A549 (cell line): ENCODE data around the gene TXLNG. TPM values are rescaled to one million over a fixed set of nuclear protein-coding genes. Genes with fewer than 3 reads are reported as not detected.

Experiments used
- ATAC-seq, 2 experiments: fragments of 200-7000 bp in 1 of 2; fragments of >200 bp in 1 of 2; cut with Nextera tagmentation in 1 of 2; cut with Tn5 transposase in 1 of 2; 3 replicates each; pipeline versions ENCODE4 v1.8.0 to v1.9.1; 2018 to 2020; ENCODE audit warnings: mild to moderate bottlenecking in 1 of 2, moderate library complexity in 1 of 2
- CTCF ChIA-PET: fragments of 300-600 bp; sonication (Branson Sonifier 250); formaldehyde crosslinking; extraction: SDS; loops from one replicate; lab custom pipeline; 2021; ENCODE audit warnings: antibody characterized with exemption, inconsistent platforms; lab: Yijun Ruan, JAX
- POLR2A ChIA-PET: fragments of 350-600 bp; formaldehyde crosslinking; extraction: SDS; loops from one replicate; lab custom pipeline; 2021; ENCODE audit warnings: antibody characterized with exemption, inconsistent platforms; lab: Yijun Ruan, JAX
- DNase-seq, 2 experiments: peaks; one replicate each; pipeline versions ENCODE4 v3.0.0 to v3.0.0-alpha.2; 2011 to 2016; ENCODE audit warnings: low read depth in 1 of 2, low spot score in 1 of 2
- FAIRE-seq: peaks from 2 replicates; lab custom pipeline; 2011; peaks lifted over from hg19 to GRCh38; lab: Jason Lieb, UNC
- H3K27ac ChIP-seq, 2 experiments: fragments of >200 bp; sonication (Bioruptor Twin); formaldehyde crosslinking; 3 replicates each; pipeline ENCODE4 v1.5.1; 2016 to 2017
- H3K4me1 ChIP-seq: fragments of >200 bp; sonication (Bioruptor Twin); formaldehyde crosslinking; 3 replicates; pipeline ENCODE4 v1.6.1; 2016
- H3K4me2 ChIP-seq: fragments of >200 bp; sonication (Bioruptor Twin); formaldehyde crosslinking; 3 replicates; pipeline ENCODE4 v1.6.1; 2016
- H3K4me3 ChIP-seq: fragments of >200 bp; sonication (Bioruptor Twin); formaldehyde crosslinking; 3 replicates; pipeline ENCODE4 v1.5.1; 2016
- H3K9me3 ChIP-seq: fragments of >200 bp; sonication (Bioruptor Twin); formaldehyde crosslinking; 3 replicates; pipeline ENCODE4 v1.6.1; 2016
- CEBPB ChIP-seq, 2 experiments: fragments of >200 bp in 1 of 2; sonication (Bioruptor Twin) in 1 of 2; formaldehyde crosslinking in 1 of 2; IDR thresholded peaks; 2 replicates each; pipeline ENCODE4 v1.6.1; 2012 to 2016
- CHD2 ChIP-seq: fragments of 150-350 bp; IDR thresholded peaks from 2 replicates; pipeline ENCODE4 v1.6.1; 2014; ENCODE audit warnings: low read length; ENCODE audit not compliant: partially characterized antibody
- FOSL2 ChIP-seq, 2 experiments: fragments of 450-650 bp in 1 of 2; fragments of >200 bp in 1 of 2; sonication (Bioruptor Twin) in 1 of 2; formaldehyde crosslinking; IDR thresholded peaks; 2 replicates each; pipeline versions ENCODE4 v1.5.0 to v1.6.1; 2016 to 2020; ENCODE audit warnings: mild to moderate bottlenecking in 1 of 2, moderate library complexity in 1 of 2
- HDAC2 ChIP-seq: fragments of 200-600 bp; sonication (generic); IDR thresholded peaks from 2 replicates; pipeline ENCODE4 v1.6.1; 2016
- HEYL ChIP-seq: fragments of 250-450 bp; sonication (Bioruptor Pico); IDR thresholded peaks from 2 replicates; pipeline ENCODE4 v1.8.0; 2021; ENCODE audit warnings: mild to moderate bottlenecking, moderate library complexity
- HOXA7 ChIP-seq: fragments of 250-450 bp; sonication (Bioruptor Pico); IDR thresholded peaks from 2 replicates; pipeline ENCODE4 v1.5.0; 2020; ENCODE audit warnings: mild to moderate bottlenecking, moderate library complexity
- HOXB5 ChIP-seq: fragments of 250-450 bp; sonication (Bioruptor Pico); IDR thresholded peaks from 2 replicates; pipeline ENCODE4 v1.5.0; 2020; ENCODE audit warnings: mild to moderate bottlenecking, moderate library complexity
- MAZ ChIP-seq: fragments of 150-350 bp; IDR thresholded peaks from 2 replicates; pipeline ENCODE4 v1.6.1; 2014; ENCODE audit warnings: antibody characterized with exemption, low read depth, low read length, borderline replicate concordance
- NPAS2 ChIP-seq: fragments of 250-450 bp; sonication (Bioruptor Pico); IDR thresholded peaks from 2 replicates; pipeline ENCODE4 v1.8.0; 2022; ENCODE audit warnings: mild to moderate bottlenecking, moderate library complexity, borderline replicate concordance
- NR3C1 ChIP-seq: fragments of >200 bp; sonication (Bioruptor Twin); formaldehyde crosslinking; IDR thresholded peaks from 3 replicates; pipeline ENCODE4 v1.6.1; 2017
- POLR2A ChIP-seq: IDR thresholded peaks from 2 replicates; pipeline ENCODE4 v1.6.1; 2012; ENCODE audit warnings: mild to moderate bottlenecking, low read length
- TP53 ChIP-seq: fragments of 250-450 bp; sonication (Bioruptor Pico); IDR thresholded peaks from 2 replicates; pipeline ENCODE4 v1.5.0; 2021; ENCODE audit warnings: mild to moderate bottlenecking, moderate library complexity
- ZC3H11A ChIP-seq: fragments of 450-650 bp; IDR thresholded peaks from 2 replicates; pipeline ENCODE4 v1.6.1; 2014; ENCODE audit warnings: antibody characterized with exemption, mild to moderate bottlenecking
- ZFP36 ChIP-seq: fragments of 450-650 bp; IDR thresholded peaks from 2 replicates; pipeline ENCODE4 v1.6.1; 2014; ENCODE audit warnings: borderline replicate concordance; ENCODE audit not compliant: partially characterized antibody
- ZNF302 ChIP-seq: fragments of 250-450 bp; sonication (Bioruptor Pico); IDR thresholded peaks from 2 replicates; pipeline ENCODE4 v1.9.0; 2021; ENCODE audit warnings: inconsistent platforms, mild to moderate bottlenecking, moderate library complexity
- ZSCAN20 ChIP-seq: fragments of 250-450 bp; sonication (Bioruptor Pico); IDR thresholded peaks from 2 replicates; pipeline ENCODE4 v1.8.0; 2022; ENCODE audit warnings: mild to moderate bottlenecking, moderate library complexity
- WGBS: methylation state at CpG from one replicate; pipeline ENCODE4 v1.1.6; 2017; ENCODE audit errors: missing lambda C conversion rate; 5-methylcytosine and 5-hydroxymethylcytosine counted together
- polyA plus RNA-seq, 4 experiments: library from polyadenylated mRNA; depleted of rRNA in 3 of 4; stranded (reverse); fragments of >200 nt; fragmentation: RNase III in 1 of 4; extraction: RNeasy Plus Mini Kit Qiagen cat#74134 plus additional on column Dnase treatment in 1 of 4; gene quantifications; 2 replicates in 3 of 4; 3 replicates in 1 of 4; pipeline ENCODE4 v1.2.3, GENCODE V29; 2011 to 2017
- TF ChIP-seq, protein P1 (sequence below): fragments of 150-350 bp; IDR thresholded peaks from 2 replicates; pipeline ENCODE4 v1.6.1; 2014; ENCODE audit warnings: low read depth, mild to moderate bottlenecking, low read length
- TF ChIP-seq, protein P2 (sequence below): IDR thresholded peaks from 2 replicates; pipeline ENCODE4 v1.6.1; 2012; ENCODE audit warnings: low read depth, borderline replicate concordance
- TF ChIP-seq, protein P3 (sequence below): fragments of 250-450 bp; sonication (Bioruptor Pico); IDR thresholded peaks from 2 replicates; pipeline ENCODE4 v1.5.0; 2020; ENCODE audit warnings: low read depth, mild to moderate bottlenecking, moderate library complexity

TXLNG gene
- polyA plus RNA-seq, 2 of the 4 experiments (the other 2 are of a cell fraction): 16.0 to 36.8 TPM

DNA sequence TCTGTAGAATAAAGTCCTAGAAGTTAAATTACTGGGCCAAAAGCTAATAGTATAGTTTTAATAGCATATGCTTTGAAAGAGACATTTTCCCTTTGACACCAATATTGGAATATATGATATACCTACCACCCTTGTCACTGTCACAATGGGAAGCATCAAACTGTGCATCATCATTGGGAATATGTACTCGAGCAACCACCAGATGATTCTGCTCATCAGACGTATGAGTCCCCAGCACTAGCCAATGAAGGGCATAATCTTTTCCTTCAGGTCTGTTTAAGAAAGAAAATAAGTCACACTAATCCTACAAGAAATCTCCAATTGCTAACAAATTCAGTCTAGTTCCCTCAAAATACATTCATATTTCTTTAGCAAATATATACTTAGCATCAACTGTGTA, 76.6 kb downstream of the TXLNG start:
- WGBS: 94% methylated on average over 2 of the region's 2 CpGs
- ChIA-PET POLR2A (no interaction called here), CTCF (no interaction called here)
- peaks cover 7% of the 10 kb centered on the region; the same call in 1 of the 3 replicates for H3K4me1 ChIP-seq
- H3K27ac ChIP-seq: no peak overlapping the region
- no peaks in the 10 kb centered on the region for H3K9me3 ChIP-seq
- no peak overlapping the region for H3K4me3 ChIP-seq
- no peak overlapping the region for H3K4me2 ChIP-seq
- FAIRE-seq (peak; percentile 18), DNase-seq (no peak), ATAC-seq (no peak)
- no peak for TF ChIP-seq HOXB5 (CRISPR knock-in tag)
- no peak for TF ChIP-seq ZC3H11A
- TF ChIP-seq TP53 (CRISPR knock-in tag): no peak
- TF ChIP-seq, protein P1, sequence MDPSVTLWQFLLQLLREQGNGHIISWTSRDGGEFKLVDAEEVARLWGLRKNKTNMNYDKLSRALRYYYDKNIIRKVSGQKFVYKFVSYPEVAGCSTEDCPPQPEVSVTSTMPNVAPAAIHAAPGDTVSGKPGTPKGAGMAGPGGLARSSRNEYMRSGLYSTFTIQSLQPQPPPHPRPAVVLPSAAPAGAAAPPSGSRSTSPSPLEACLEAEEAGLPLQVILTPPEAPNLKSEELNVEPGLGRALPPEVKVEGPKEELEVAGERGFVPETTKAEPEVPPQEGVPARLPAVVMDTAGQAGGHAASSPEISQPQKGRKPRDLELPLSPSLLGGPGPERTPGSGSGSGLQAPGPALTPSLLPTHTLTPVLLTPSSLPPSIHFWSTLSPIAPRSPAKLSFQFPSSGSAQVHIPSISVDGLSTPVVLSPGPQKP: no peak
- no peak for TF ChIP-seq FOSL2 (IDR thresholded peaks at IDR 0.05)
- no peak for TF ChIP-seq FOSL2 (CRISPR knock-in tag; IDR thresholded peaks at IDR 0.05)
- no peak for TF ChIP-seq CEBPB (IDR thresholded peaks at IDR 0.05)
- no peak for TF ChIP-seq HEYL
- TF ChIP-seq, protein P2, sequence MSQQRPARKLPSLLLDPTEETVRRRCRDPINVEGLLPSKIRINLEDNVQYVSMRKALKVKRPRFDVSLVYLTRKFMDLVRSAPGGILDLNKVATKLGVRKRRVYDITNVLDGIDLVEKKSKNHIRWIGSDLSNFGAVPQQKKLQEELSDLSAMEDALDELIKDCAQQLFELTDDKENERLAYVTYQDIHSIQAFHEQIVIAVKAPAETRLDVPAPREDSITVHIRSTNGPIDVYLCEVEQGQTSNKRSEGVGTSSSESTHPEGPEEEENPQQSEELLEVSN: no peak
- TF ChIP-seq POLR2A: no peak
- no peak for TF ChIP-seq HOXA7 (CRISPR knock-in tag)

DNA sequence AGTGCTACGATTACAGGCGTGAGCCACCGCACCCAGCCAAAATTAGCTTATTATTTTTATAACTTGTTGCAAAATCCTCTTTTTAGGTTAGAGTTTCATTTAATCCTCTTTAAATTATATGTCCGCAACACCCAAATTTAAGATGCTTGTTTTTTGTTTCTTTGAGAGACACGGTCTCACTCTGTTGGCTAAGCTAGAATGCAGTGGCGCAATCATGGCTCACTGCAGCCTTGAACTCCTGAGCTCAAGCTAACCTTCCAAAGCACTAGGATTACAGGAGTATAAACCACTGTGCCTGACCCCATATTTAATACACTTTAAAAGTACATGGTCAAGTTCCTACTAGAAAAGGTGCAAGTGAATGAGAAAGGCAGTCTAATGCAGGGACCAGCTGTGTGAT, 81.7 kb downstream of the TXLNG start:
- Histone ChIP-seq H3K4me2 (peak overlapping the region; percentile 92), H3K9me3 (no peaks in the 10 kb centered on the region), H3K4me1 (peaks cover 20% of the 10 kb centered on the region), H3K4me3 (peak overlapping the region; percentile 81; the same call in 1 of the 3 replicates), H3K27ac (no peak overlapping the region)
- WGBS: 91% methylated on average over 6 of the region's 6 CpGs
- TF ChIP-seq ZFP36: no peak
- TF ChIP-seq ZSCAN20: no peak
- TF ChIP-seq, protein P3, sequence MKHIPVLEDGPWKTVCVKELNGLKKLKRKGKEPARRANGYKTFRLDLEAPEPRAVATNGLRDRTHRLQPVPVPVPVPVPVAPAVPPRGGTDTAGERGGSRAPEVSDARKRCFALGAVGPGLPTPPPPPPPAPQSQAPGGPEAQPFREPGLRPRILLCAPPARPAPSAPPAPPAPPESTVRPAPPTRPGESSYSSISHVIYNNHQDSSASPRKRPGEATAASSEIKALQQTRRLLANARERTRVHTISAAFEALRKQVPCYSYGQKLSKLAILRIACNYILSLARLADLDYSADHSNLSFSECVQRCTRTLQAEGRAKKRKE (CRISPR knock-in tag): no peak
- TF ChIP-seq HDAC2: no peak
- TF ChIP-seq MAZ: no peak
- no peak for TF ChIP-seq NPAS2 (CRISPR knock-in tag)
- TF ChIP-seq ZNF302 (CRISPR knock-in tag): no peak
- no peak for TF ChIP-seq CHD2
- TF ChIP-seq CEBPB (IDR thresholded peaks at IDR 0.05): peak in 1 of 2 experiments; percentile 33; a peak in 1 of 4 replicates
- CTCF ChIA-PET: interaction anchor here (1.1 to 2.0 kb wide), 3 partner anchors 14 to 179 kb away, joined by 3 to 9 read pairs (median 5); no protein-coding TSS in a partner anchor
- no peak for DNase-seq
- FAIRE-seq: no peak
- POLR2A ChIA-PET: no interaction called here
- ATAC-seq: no peak

DNA sequence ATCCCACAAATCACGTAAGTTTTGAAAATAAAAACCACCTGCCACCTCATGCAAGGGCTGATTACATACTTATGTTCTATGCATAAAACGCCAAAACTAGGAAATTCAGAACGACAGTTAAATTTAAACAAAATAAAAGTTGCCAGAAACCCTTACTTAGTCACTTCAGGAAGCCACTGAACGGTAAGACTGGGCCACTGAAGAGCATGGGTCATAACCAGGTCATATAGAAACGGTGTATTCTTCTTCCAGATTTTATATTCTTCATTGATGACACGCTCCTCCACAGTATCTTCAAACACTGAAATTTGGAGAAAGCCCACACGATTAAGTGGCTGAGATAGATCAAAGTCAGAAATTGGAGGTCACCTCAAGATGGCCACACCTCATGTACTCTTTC, 82.7 kb downstream of the TXLNG start:
- Histone ChIP-seq H3K4me3 (peak overlapping the region; percentile 81), H3K27ac (peak overlapping the region; percentile 90 to 98; a peak in 4 of 6 replicates), H3K9me3 (no peaks in the 10 kb centered on the region), H3K4me1 (peaks cover 22% of the 10 kb centered on the region), H3K4me2 (peak overlapping the region; percentile 92)
- no peak for FAIRE-seq
- no peak for TF ChIP-seq ZSCAN20
- no peak for TF ChIP-seq NR3C1
- ChIA-PET POLR2A (interaction anchor here (2.9 kb wide), 1 partner anchor 13 kb away, joined by 22 read pairs; no protein-coding TSS in a partner anchor), CTCF (interaction anchor here (1.1 to 6.2 kb wide), 5 partner anchors 13 to 178 kb away, joined by 3 to 47 read pairs (median 5); no protein-coding TSS in a partner anchor)
- no peak for ATAC-seq
- DNase-seq: no peak
- WGBS: 12% methylated on average over 7 of the region's 7 CpGs
